ENCODE measurements around the gene FAM217A. TPM values are rescaled to one million over a fixed set of nuclear protein-coding genes. Genes with fewer than 3 reads are reported as not detected.

Gene FAM217A
- total and polyA plus RNA-seq, 9 of the 15 experiments (the other 6 are each of a cell fraction or from before 2014, with no cell fraction given): not detected

DNA sequence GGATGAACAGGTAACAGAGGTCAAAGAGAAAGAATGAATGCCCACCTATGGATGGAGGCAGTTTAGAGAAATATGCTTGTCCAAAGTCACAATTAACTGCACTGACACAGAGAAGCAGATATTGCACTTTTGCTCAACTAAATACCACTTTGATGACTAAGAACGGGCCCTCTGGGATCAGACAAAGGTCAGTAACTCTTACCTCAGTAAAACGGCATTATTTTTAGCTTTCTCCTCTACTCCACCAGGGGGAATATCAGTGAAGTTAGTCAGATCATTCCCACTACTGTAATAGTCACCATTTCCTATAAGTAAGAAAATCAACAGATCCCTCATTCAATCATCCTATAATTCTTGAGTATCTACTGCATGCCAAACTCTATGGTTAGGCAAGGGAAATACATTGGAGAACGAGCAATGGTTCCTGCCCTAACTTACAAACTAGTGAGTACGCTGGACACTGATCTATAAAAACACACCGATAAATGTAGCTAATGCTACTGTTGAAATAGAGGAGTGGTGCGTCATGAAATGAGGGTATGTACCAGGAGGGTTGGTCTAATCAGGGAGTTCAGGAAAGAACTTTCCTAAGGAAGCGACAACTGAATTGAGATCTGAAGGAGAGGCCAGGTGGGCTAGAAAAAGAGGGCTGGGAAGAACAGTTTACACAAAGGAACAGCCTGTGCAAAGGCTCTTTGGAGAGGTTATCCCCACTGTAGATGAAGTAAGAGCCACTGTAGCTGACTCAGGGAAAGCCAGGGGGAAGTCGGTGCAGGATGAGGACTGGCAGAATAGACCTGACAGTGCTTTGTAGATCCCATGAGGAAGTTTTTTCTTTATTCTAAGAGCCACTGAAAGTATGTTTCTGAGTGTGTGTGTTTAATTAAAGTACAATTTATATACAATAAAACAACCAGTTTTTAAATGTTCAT, 47.3 kb upstream of the FAM217A start (continued):
- TF ChIP-seq, protein P1, sequence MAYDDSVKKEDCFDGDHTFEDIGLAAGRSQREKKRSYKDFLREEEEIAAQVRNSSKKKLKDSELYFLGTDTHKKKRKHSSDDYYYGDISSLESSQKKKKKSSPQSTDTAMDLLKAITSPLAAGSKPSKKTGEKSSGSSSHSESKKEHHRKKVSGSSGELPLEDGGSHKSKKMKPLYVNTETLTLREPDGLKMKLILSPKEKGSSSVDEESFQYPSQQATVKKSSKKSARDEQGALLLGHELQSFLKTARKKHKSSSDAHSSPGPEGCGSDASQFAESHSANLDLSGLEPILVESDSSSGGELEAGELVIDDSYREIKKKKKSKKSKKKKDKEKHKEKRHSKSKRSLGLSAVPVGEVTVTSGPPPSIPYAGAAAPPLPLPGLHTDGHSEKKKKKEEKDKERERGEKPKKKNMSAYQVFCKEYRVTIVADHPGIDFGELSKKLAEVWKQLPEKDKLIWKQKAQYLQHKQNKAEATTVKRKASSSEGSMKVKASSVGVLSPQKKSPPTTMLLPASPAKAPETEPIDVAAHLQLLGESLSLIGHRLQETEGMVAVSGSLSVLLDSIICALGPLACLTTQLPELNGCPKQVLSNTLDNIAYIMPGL (CRISPR knock-in tag; IDR thresholded peaks at IDR 0.05): no peak
- TF ChIP-seq SP2 (IDR thresholded peaks at IDR 0.05; ENCODE audit: extremely low read depth, low read depth, low read length, poor library complexity, severe bottlenecking) (no peak), HNRNPK (IDR thresholded peaks at IDR 0.05; ENCODE audit: low read depth, low read length, poor library complexity, severe bottlenecking) (no peak), ZNF830 (CRISPR knock-in tag; IDR thresholded peaks at IDR 0.05) (no peak), XRCC5 (IDR thresholded peaks at IDR 0.05; ENCODE audit: low read depth, low read length) (no peak), FOXJ2 (tag; IDR thresholded peaks at IDR 0.05) (no peak), ESRRB (CRISPR knock-in tag; IDR thresholded peaks at IDR 0.05; ENCODE audit: borderline replicate concordance) (no peak), FOXO4 (CRISPR knock-in tag; IDR thresholded peaks at IDR 0.05) (no peak), ESRRA (IDR thresholded peaks at IDR 0.05; ENCODE audit: borderline replicate concordance, low read depth) (no peak)
